Measurements from ENCODE around the gene C14orf39.
"Not testable (repeated sequence)": the region's sequence is repeated elsewhere in the genome, so short reads cannot be mapped to it uniquely, and the experiment has no call there.

The C14orf39 gene

DNA sequence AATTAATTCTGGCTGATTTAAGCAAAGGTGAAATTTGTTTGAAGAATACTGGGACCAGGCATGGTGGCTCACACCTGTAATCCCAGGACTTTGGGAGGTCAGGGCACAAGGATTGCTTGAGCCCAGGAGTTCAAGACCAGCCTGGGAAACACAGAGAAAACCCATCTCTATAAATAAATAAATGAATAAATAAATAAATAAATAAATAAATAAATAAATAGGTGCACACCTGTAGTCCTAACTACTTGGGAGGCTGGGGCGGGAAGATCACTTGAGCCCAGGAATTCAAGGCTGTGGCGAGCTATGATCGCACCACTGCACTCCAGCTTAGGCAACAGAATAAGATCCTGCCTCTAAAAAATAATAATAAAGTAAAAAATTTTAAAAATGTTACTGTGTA lies 4.4 kb upstream of the C14orf39 start:
- DNase-seq (ENCODE audit: low read depth), result no peak

DNA sequence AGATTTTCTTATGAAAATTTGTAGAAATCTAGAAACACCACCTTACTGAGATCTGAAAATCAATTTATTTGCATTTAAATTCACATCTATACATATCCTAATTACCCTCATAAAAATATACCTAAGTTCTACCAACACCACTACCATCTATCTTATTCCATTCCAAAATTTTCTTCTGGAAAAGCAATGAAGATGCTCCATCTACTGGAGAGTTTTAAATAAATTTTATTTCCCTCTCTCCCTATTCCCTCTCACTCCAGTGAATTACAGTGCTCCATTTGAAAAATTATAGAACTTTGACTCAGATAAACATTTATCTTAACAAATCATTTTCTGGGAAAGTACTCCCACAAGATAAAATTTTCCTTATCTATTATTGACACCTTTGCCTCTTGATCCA lies 2.3 kb upstream of the C14orf39 start:
- DNase-seq (ENCODE audit: low read depth), result no peak

- no peak for DNase-seq (ENCODE audit: low read depth)
These were observed 1.3 kb upstream of the C14orf39 start for GRCh38 chr14:60487211-60487610.

GRCh38 chr14:60485057-60485597 lies 736 bp downstream of the C14orf39 start:
- DNase-seq (ENCODE audit: low read depth), result no peak

- no peak for DNase-seq (ENCODE audit: low read depth)
These were observed 3.1 kb downstream of the C14orf39 start for GRCh38 chr14:60482743-60483142.

GRCh38 chr14:60480248-60480647 lies 5.6 kb downstream of the C14orf39 start:
- DNase-seq (ENCODE audit: low read depth), result not testable (repeated sequence)

- no peak for DNase-seq (ENCODE audit: low read depth)
These were observed 30.0 kb downstream of the C14orf39 start for GRCh38 chr14:60455875-60456274.

GRCh38 chr14:60430276-60430675 lies 55.6 kb downstream of the C14orf39 start:
- DNase-seq (ENCODE audit: low read depth), result no peak

- no peak for DNase-seq (ENCODE audit: low read depth)
These were observed 65.8 kb downstream of the C14orf39 start for GRCh38 chr14:60420050-60420449.

DNA sequence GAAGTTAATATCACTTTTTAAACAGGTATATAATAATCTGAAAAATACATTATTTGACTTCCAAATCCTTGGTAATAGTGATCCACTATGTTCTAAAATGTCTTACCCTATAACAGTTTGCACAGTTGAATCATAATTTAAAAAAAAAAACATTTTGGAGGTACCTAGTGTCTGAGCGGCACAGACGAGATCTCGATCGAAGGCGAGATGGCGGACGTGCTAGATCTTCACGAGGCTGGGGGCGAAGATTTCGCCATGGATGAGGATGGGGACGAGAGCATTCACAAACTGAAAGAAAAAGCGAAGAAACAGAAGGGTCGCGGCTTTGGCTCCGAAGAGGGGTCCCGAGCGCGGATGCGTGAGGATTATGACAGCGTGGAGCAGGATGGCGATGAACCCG lies 88.3 kb downstream of the C14orf39 start:
- not testable (repeated sequence) for DNase-seq (ENCODE audit: low read depth)

DNA sequence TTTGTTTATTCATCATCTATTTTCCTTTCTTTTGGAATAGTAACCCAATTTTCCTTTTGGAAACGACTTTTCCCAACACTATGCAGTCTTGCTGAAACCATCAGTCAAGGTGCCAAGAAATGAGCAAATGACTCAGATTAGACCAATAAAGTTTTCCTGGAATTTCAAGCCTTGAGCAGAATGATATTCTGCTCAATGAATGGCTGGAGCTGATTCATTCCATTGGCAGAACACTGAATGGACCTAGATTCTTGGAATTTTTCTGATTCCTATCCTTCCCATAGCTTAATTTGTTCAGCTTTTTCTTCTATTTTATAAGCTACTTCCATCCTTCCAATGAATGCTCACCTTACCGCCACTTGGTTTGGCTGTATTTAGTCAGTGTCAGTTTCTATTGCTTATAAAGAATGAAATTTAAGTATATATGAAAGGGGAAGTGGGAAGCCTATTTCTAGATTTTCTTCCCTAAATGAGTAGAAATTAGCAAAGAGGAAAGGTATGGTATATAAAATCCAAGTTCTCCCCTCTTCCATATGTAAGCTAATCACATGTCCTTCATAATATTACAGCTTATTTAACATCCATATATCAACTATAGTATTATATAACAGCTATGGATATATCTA lies 89.0 kb downstream of the C14orf39 start:
- no peak for DNase-seq (ENCODE audit: low read depth)

All from T follicular helper cell (primary cell).